Stomach (tissue), 9 donors: ENCODE measurements around the gene CCR2. TPM values are rescaled to one million over a fixed set of nuclear protein-coding genes. Genes with fewer than 3 reads are reported as not detected.

Experiments used
- DNase-seq, 2 donors: peaks; one replicate each; pipeline versions ENCODE4 v3.0.0 to v3.0.0-alpha.2; 2013 to 2019
- H3K27ac ChIP-seq, 5 donors: fragments of 200-600 bp in 4 of 5; sonication (generic) in 4 of 5; one replicate each; pipeline ENCODE4 v1.5.1; 2013 to 2019; ENCODE audit warnings: mild to moderate bottlenecking in 1 of 5, moderate library complexity in 1 of 5
- H3K27me3 ChIP-seq, 3 donors: fragments of 200-600 bp; sonication (generic); one replicate each; pipeline ENCODE4 v1.5.1; 2017 to 2019; ENCODE audit warnings: mixed run types in 1 of 3
- H3K36me3 ChIP-seq, 4 donors: fragments of 200-600 bp; sonication (generic); 1 replicate in 3 of 4; 2 replicates in 1 of 4; pipeline ENCODE4 v1.5.1; 2016 to 2019
- H3K4me1 ChIP-seq, 4 donors: fragments of 200-600 bp; sonication (generic); one replicate each; pipeline ENCODE4 v1.5.1; 2016 to 2019
- H3K4me3 ChIP-seq, 4 donors: fragments of 200-600 bp; sonication (generic) in 3 of 4; one replicate each; pipeline ENCODE4 v1.5.1; 2016 to 2019; ENCODE audit warnings: mild to moderate bottlenecking in 1 of 4
- H3K9me3 ChIP-seq, 4 donors: fragments of 200-600 bp; sonication (generic); one replicate each; pipeline ENCODE4 v1.5.1; 2016 to 2019
- CTCF ChIP-seq, 7 experiments: fragments of 450-650 bp in 4 of 7; fragments of 200-600 bp in 3 of 7; sonication (generic) in 3 of 7; IDR thresholded peaks; one replicate each; pipeline ENCODE4 v1.5.1; 2016 to 2019; ENCODE audit warnings: antibody characterized with exemption in 7 of 7, control low read depth in 2 of 7, mild to moderate bottlenecking in 1 of 7
- EP300 ChIP-seq: sonication (generic); formaldehyde crosslinking; IDR thresholded peaks from one replicate; pipeline ENCODE4 v1.6.1; 2017; ENCODE audit warnings: antibody characterized with exemption
- POLR2A ChIP-seq, 4 donors: fragments of 450-650 bp; IDR thresholded peaks; one replicate each; pipeline ENCODE4 v1.6.1; 2016; ENCODE audit warnings: antibody characterized with exemption in 4 of 4, control low read depth in 2 of 4, mild to moderate bottlenecking in 1 of 4, moderate library complexity in 1 of 4
- POLR2AphosphoS5 ChIP-seq, 3 donors: sonication (generic); formaldehyde crosslinking; IDR thresholded peaks; one replicate each; pipeline ENCODE4 v1.6.1; 2016; ENCODE audit warnings: antibody characterized with exemption in 3 of 3
- WGBS, 5 donors: extraction: QIAGEN DNeasy Blood & Tissue Kit in 3 of 5; methylation state at CpG; one replicate each; pipeline versions ENCODE4 v1.1.5 to v1.1.7; 2013 to 2018; 5-methylcytosine and 5-hydroxymethylcytosine counted together
- intact Hi-C: fragments of 100-400 bp; cut with DNase I; formaldehyde crosslinking; loops from one replicate; pipeline ENCODE4 v1.15.1; 2023; ENCODE audit warnings: low total_unique reads
- polyA plus RNA-seq, 3 donors: library from polyadenylated mRNA; stranded (reverse); fragments of 200-250 nt; gene quantifications; one replicate each; pipeline ENCODE4 v1.2.3, GENCODE V29; 2013
- total RNA-seq, 5 donors: library from RNA; depleted of rRNA; stranded (reverse); fragments of >200 nt; gene quantifications; one replicate each; pipeline versions ENCODE4 v1.1.0 to v1.2.3, GENCODE V29; 2014 to 2016
- donor health status: healthy with polysubstance abuse.
- donor health status: Bipolar disorder and iron deficiency.
- donor health status: healthy.

CCR2 gene
- total and polyA plus RNA-seq, 8 donors: 0.37 to 2.5 (median 0.61) TPM; not detected in 3

- H3K9me3 ChIP-seq: no peaks in the 10 kb centered on the region
- intact Hi-C loops: loop anchor here (10.0 kb wide), 1 partner anchor 428 kb away; the partner anchor contains the start of gene CXCR6
- peak in 4 of 7 experiments; percentile 16 to 44 (median 36) for TF ChIP-seq CTCF (IDR thresholded peaks at IDR 0.05)
- TF ChIP-seq POLR2A (IDR thresholded peaks at IDR 0.05): no peak
- H3K36me3 ChIP-seq: no peaks in the 10 kb centered on the region
- peaks cover 0 to 22% (median 0%) of the 10 kb centered on the region in 3 donors for H3K27me3 ChIP-seq
- H3K4me1 ChIP-seq: no peaks in the 10 kb centered on the region
- H3K4me3 ChIP-seq: peak overlapping the region in 1 of 4 donors; percentile 5
- H3K27ac ChIP-seq: peak overlapping the region in 2 of 5 donors; percentile 9 to 33
- WGBS, 5 donors: 75 to 79% (median 78%) methylated on average over 9 of the region's 9 CpGs
- peak in 1 of 2 donors; percentile 43 for DNase-seq
Measured at GRCh38 chr3:46372492-46373359, 18.8 kb downstream of the CCR2 start.

- 72 to 86% (median 77%) methylated on average over 3 of the region's 3 CpGs for WGBS, 5 donors
- H3K9me3 ChIP-seq: no peaks in the 10 kb centered on the region
- H3K4me1 ChIP-seq: no peaks in the 10 kb centered on the region
- no peak overlapping the region for H3K27ac ChIP-seq
- no peak for DNase-seq
- intact Hi-C loops: loop anchor here (10.0 kb wide), 1 partner anchor 430 kb away; the partner anchor contains the start of gene CXCR6
- H3K27me3 ChIP-seq: peaks cover 0 to 22% (median 0%) of the 10 kb centered on the region in 3 donors
- no peaks in the 10 kb centered on the region for H3K36me3 ChIP-seq
- no peak overlapping the region for H3K4me3 ChIP-seq
- TF ChIP-seq EP300 (no peak), POLR2AphosphoS5 (IDR thresholded peaks at IDR 0.05) (no peak), POLR2A (IDR thresholded peaks at IDR 0.05) (no peak), CTCF (IDR thresholded peaks at IDR 0.05) (no peak)
Measured at GRCh38 chr3:46374755-46375154, 20.8 kb downstream of the CCR2 start.

GRCh38 chr3:46375218-46375617 is 21.3 kb downstream of the CCR2 start:
- intact Hi-C loops: loop anchor here (10.0 kb wide), 1 partner anchor 430 kb away; the partner anchor contains the start of gene CXCR6
- H3K4me3 ChIP-seq: no peak overlapping the region
- 58 to 75% (median 64%) methylated on average over 2 of the region's 2 CpGs for WGBS, 5 donors
- H3K27me3 ChIP-seq: peaks cover 0 to 22% (median 0%) of the 10 kb centered on the region in 3 donors
- H3K36me3 ChIP-seq: no peaks in the 10 kb centered on the region
- TF ChIP-seq EP300 (no peak), CTCF (IDR thresholded peaks at IDR 0.05) (no peak), POLR2AphosphoS5 (IDR thresholded peaks at IDR 0.05) (no peak), POLR2A (IDR thresholded peaks at IDR 0.05) (no peak)
- no peak for DNase-seq
- H3K4me1 ChIP-seq: peaks cover 0 to 2% (median 0%) of the 10 kb centered on the region in 4 donors
- no peaks in the 10 kb centered on the region for H3K9me3 ChIP-seq
- no peak overlapping the region for H3K27ac ChIP-seq

GRCh38 chr3:46375814-46376213 is 21.9 kb downstream of the CCR2 start:
- Histone ChIP-seq H3K27ac (no peak overlapping the region), H3K9me3 (no peaks in the 10 kb centered on the region), H3K4me3 (no peak overlapping the region), H3K27me3 (peaks cover 0 to 22% (median 0%) of the 10 kb centered on the region in 3 donors), H3K36me3 (no peaks in the 10 kb centered on the region), H3K4me1 (peaks cover 0 to 8% (median 5%) of the 10 kb centered on the region in 4 donors)
- 20 to 31% (median 30%) methylated on average over 2 of the region's 2 CpGs for WGBS, 5 donors
- intact Hi-C loops: loop anchor here (10.0 kb wide), 1 partner anchor 431 kb away; the partner anchor contains the start of gene CXCR6
- TF ChIP-seq POLR2A (IDR thresholded peaks at IDR 0.05) (no peak), CTCF (IDR thresholded peaks at IDR 0.05) (no peak), EP300 (no peak), POLR2AphosphoS5 (IDR thresholded peaks at IDR 0.05) (no peak)
- DNase-seq: no peak
